HG03565 (cell line): Measurements from ENCODE around the gene DUSP10.

Source experiments
- ATAC-seq: cut with Tn5 transposase; IDR thresholded peaks from one replicate; pipeline ENCODE4 v1.9.1; 2021; ENCODE audit warnings: mild to moderate bottlenecking, moderate library complexity; ENCODE audit not compliant: unreplicated experiment

Gene DUSP10

DNA sequence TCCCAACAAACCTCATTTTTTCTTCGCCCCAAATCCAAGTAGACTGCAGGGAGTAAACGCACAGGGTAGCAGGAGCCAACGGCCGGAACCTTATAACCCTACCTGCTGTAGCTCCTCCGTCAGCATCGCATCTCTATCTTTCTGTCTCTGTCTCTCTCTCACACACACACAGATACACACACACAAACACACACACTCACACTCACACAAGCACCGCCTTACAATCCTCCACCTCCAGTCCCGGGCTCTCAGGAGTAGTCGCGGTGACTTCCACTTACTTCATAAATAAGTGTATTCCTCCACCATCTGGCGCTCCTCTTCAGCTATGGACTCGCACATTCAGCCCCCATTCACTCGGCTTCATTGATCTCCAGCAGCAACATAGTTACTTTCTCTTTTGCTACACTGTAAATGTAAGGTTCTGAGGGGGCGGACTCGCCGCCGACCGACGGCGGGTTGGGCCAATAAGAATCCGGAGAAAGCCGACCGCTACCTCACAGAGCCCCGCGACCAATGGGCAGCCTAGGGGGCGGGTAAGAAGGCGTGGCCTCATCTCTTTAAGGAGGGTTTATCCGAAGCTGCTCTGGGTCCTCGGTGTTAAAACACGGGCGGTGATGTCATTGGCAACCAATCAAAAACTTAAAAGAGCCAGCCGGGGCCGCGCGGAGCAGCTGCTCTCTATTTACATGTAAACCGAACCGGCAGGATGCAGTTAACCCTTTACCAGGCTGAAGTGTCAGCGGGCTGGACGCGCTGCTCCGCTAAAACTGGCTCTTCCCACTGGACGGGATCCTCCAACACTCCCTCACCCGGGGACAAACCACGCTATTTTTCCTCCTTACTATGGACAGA is at the start of gene DUSP10:
Gene DUSP10 (minus strand): TSS at position 387 of the 852 bp plus-strand sequence. CDS start 2,345 bp downstream, outside the sequence.
- ATAC-seq, result peak; percentile 81

DNA sequence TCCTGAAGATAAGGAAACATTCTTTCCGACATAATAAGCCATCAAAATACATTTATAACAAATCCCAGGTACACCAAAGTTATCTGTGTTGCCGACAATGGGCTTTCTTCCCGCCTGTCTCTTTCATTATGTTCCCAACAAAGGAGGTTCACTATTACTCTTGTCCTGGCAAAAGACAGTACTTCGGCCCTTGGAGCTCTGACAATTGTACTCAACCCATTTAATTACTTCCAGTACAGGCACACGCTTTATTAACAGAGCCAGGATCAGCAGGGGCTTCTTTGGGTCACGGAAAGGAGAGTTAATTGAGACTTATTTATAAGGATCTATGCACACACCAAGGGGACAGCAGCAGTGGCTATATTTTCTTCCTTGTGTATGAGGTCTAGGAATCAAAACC is 46.6 kb upstream of the DUSP10 start:
- no peak for ATAC-seq

GRCh38 chr1:221786647-221787046 is 44.8 kb upstream of the DUSP10 start:
- no peak for ATAC-seq

GRCh38 chr1:221783936-221784335 is 42.0 kb upstream of the DUSP10 start:
- no peak for ATAC-seq

- ATAC-seq, result no peak
These were observed 41.5 kb upstream of the DUSP10 start for GRCh38 chr1:221783437-221783836.

DNA sequence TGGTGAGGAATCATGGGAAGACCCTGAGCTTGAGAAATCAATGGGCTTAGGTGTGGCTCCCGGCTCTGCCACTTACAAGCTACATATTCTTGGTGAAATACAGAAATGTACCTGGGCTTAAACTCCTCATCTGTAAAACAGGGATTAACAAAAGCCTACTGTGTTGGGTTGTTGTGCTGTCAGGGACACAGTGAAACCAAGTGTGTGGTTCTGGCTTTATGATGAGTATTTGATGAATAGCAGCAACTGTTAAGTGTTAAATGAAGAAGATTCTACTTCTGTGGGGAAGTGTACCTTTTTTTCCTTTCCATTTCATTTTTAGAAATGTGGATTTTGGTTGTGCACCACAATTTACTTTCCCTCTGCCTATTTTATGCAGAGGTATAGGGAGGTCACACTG is 41.1 kb upstream of the DUSP10 start:
- ATAC-seq, result no peak

- no peak for ATAC-seq
These were observed 40.6 kb upstream of the DUSP10 start for GRCh38 chr1:221782477-221782876.

GRCh38 chr1:221781102-221781755 is 39.3 kb upstream of the DUSP10 start:
- ATAC-seq, result no peak

GRCh38 chr1:221780175-221780574 is 38.3 kb upstream of the DUSP10 start:
- ATAC-seq, result no peak

GRCh38 chr1:221779771-221780170 is 37.9 kb upstream of the DUSP10 start:
- ATAC-seq, result no peak

GRCh38 chr1:221778535-221779142 is 36.8 kb upstream of the DUSP10 start:
- peak; percentile 22 for ATAC-seq

DNA sequence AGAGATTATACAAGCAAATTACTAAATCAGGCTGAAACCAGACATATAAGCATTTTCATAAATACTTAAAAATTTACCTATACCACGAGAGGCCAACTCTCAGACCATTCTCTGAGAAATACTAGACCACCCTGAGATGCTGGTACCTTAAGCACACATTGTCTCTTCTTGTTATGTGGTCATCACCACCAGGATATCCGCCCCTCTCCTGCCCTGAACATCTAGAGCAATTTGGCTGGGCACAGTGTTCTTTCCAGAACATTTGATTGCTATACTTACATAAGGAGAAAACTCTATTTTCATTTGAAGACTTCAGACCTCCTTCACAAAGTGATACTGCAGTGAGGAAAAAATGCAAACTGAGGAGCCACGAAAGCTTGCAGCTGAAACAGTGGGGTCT is 36.2 kb upstream of the DUSP10 start:
- ATAC-seq, result peak; percentile 12

DNA sequence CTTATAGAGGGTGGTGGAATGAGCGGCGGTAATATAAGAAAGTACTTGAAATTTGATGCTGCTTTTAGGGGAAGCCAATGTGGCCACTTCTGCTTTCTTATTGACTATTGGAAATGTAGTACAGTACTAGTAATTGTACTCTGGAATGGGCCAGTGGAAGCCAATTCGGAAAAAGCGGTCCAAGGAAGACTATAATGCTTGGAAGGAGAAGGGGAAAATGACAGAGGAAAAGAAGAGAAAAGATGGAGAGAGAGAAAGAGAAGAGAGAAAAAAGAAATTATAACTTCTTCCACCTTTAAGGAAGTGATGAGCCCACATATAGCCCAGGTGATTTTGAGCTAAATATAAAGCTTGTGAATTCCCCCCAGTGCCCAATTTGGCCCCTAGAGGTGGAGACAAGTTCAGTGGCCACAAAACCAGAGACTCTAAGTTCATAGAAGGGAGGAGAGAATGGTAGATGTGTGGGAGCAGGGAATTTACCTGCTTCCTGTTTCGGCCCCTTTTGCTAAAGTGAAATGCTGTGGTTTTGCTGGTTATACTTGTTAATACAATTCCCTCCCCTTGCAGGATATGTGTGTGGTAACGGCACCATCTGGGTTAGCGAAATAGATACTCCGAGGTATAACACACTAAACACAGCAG is 35.7 kb upstream of the DUSP10 start:
- ATAC-seq, result peak; percentile 62

- ATAC-seq, result peak; percentile 31
These were observed 34.8 kb upstream of the DUSP10 start for GRCh38 chr1:221776495-221777301.

DNA sequence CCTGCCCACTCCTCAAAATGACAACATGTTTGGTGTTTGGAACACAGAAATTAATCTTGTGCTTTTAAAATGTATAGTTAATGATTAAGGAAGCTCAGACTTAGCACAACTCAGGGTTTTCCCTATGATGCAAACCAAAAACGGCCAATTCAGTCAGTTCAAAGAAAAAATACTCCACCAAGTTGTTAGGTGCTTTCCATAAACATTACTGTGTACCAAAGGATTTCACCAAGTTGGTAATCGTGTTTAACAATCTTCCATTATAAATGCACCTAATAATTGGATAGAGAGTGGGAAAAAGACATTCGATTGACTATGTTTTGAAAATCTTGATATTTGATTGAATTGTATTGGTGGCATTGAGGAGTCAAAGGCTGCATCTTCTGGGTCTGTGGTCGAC is 33.3 kb upstream of the DUSP10 start:
- no peak for ATAC-seq

DNA sequence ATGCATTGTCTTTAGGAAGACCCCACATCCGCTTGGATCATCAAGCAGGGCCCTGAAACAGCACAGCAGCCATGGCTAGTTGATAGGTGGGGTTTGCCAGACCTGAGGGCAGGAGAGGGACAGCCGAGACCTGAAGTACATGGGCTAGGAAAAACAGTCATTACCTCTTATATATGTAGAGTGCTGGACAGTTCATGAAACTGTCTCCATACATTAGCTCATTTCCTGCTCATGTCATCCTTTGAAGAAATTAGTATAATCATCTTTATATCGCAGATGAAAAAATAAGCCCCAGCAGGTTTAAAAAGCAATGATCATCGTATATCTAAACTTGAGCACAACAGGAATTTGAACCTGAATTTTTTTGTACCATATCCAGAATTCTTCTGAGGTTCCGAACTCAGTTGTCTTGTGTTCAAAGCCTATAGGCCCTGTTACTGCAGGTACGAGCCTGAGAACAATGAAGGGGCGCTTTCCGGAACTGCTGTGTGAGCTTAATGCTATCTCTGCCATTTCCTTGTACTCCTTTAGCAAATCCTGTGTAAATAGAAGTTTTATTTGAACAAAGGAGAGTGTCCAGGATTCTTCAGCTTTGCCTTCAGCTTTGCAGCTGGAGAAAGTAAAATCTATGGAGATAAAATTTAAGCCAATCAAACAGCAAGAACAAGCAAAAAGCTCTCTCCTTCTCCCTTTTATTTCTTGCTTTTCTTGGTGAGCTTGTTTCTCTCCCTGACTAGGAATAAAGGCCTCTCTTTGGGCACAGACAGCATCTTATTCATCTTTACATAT is 32.4 kb upstream of the DUSP10 start:
- no peak for ATAC-seq

DNA sequence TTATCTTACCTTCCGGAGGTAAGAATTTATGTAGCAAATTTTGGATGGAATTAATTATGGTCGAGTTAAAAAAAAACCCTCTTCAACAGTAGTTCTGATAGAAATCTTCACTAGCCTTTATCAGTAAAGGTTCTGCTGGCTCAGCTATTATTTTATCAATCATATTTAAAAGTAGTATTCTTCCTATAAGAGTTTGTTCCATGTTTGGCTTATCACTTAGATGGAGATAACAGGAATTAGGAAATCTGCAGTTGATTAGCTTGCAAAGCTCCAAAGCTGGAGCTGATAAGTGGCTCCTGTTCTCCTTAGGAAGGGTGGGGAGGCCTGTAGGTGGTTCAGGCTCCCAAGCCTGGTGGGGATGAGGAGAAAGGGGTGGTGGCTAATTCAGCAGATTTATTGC is 31.5 kb upstream of the DUSP10 start:
- no peak for ATAC-seq

DNA sequence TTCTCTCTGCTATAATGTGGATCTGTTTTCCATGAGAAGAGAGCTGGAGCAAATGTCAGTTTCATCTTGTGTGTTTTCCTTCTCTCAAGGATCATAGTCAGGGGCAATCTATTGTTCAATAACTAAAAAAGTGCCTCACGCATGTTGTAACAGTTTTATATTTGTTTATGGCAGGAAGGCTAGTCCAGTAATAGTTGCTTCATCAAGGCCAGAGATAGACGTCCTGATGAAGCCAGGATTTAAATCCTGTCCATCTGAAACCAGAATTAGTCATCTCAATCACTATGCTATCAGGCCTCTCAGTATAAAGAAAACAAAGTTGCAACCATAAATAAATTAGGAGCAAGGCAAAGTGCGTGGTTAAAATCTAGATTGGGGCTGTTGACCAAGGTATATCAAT is 30.2 kb upstream of the DUSP10 start:
- no peak for ATAC-seq

DNA sequence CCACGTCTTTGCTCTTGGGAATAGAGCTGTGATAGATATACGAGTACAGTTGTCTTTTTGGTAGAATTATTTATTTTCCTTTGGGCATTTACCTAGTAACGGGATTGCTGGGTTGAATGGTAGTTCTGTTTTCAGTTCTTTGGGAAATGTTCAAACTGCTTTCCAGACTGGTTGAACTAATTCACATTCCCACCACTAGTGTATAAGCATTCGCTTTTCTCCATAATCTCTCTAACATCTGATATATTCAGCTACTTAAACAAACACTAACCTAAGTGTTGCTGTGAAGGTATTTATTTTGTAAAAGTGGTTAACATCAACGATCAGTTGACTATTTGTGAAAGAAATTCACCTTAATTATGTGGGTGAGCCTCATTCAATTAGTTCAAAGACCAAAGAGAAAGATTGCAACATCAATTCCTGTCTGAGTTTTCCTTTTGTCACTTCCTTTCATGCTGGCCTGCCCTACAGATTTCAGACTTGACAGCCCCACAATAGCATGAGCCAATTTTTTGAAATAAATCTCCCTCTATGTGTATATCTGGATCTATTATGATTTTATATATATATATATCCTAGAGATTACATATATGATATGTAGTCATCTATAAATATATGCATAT is 26.7 kb upstream of the DUSP10 start:
- no peak for ATAC-seq
